Fibroblast of lung (primary cell): ENCODE measurements around the gene SCGB3A1.

Experiments used
- EZH2 ChIP-seq: IDR thresholded peaks from 2 replicates; pipeline ENCODE4 v1.5.1; 2012; ENCODE audit warnings: low read length, control low read depth, mild to moderate bottlenecking; ENCODE audit errors: missing control alignments
- TF ChIP-seq, protein P1 (sequence below), 2 donors: IDR thresholded peaks in 1 of 2; conservative IDR thresholded peaks in 1 of 2; 1 replicate in 1 of 2; 2 replicates in 1 of 2; pipeline ENCODE4 v1.5.1; 2011 to 2012; ENCODE audit warnings: low read length in 2 of 2, control low read depth in 1 of 2, inconsistent platforms in 1 of 2, low read depth in 1 of 2, mild to moderate bottlenecking in 1 of 2

DNA sequence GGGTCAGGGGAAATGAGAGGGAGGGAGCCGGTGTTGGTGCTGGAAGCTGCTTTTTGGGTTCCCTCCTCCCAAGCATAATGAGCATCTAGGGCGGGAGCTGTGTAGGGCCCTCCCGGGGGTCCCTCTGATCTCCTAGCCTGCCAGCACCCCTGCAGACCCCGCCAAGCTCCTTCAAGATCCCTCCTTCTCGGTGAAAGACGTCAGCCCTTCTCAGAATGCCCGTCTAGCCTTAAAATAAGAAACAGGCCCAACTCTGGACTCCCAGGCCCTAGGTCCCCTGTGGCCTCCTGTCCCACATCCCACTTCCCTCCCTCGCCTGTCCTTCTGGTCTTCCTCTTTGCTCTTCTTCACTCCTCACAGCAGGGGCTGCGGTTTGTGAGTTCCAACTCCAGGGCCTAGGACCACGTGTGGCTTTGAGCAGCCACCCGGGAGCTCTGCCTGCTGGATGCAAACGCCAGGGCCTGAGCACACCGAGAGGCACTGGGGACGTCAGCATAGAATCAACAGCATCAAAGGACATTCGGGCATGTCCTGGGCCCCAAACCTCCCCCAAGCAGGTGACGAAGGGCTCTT lies 8.8 kb upstream of the SCGB3A1 start:
- TF ChIP-seq, protein P1, sequence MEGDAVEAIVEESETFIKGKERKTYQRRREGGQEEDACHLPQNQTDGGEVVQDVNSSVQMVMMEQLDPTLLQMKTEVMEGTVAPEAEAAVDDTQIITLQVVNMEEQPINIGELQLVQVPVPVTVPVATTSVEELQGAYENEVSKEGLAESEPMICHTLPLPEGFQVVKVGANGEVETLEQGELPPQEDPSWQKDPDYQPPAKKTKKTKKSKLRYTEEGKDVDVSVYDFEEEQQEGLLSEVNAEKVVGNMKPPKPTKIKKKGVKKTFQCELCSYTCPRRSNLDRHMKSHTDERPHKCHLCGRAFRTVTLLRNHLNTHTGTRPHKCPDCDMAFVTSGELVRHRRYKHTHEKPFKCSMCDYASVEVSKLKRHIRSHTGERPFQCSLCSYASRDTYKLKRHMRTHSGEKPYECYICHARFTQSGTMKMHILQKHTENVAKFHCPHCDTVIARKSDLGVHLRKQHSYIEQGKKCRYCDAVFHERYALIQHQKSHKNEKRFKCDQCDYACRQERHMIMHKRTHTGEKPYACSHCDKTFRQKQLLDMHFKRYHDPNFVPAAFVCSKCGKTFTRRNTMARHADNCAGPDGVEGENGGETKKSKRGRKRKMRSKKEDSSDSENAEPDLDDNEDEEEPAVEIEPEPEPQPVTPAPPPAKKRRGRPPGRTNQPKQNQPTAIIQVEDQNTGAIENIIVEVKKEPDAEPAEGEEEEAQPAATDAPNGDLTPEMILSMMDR (conservative IDR thresholded peaks at IDR 0.05 in 1 of 2, IDR thresholded peaks at IDR 0.05 in 1 of 2; ENCODE audit: low read depth in 1 of 2, low read length in 2 of 2): no peak
- no peak for TF ChIP-seq EZH2
